Upper lobe of left lung (tissue), 4 donors: Measurements from ENCODE around the gene SACM1L.

ENCODE experiments used
- EP300 ChIP-seq, 4 donors: sonication (generic); formaldehyde crosslinking; IDR thresholded peaks; one replicate each; pipeline ENCODE4 v1.5.1; 2017; ENCODE audit warnings: antibody characterized with exemption in 4 of 4, control low read depth in 2 of 4
- TF ChIP-seq, protein P1 (sequence below), 6 experiments: fragments of 450-650 bp in 4 of 6; fragments of 200-600 bp in 2 of 6; sonication (generic) in 2 of 6; IDR thresholded peaks; one replicate each; pipeline ENCODE4 v1.5.1; 2016 to 2019; ENCODE audit warnings: antibody characterized with exemption in 6 of 6

DNA sequence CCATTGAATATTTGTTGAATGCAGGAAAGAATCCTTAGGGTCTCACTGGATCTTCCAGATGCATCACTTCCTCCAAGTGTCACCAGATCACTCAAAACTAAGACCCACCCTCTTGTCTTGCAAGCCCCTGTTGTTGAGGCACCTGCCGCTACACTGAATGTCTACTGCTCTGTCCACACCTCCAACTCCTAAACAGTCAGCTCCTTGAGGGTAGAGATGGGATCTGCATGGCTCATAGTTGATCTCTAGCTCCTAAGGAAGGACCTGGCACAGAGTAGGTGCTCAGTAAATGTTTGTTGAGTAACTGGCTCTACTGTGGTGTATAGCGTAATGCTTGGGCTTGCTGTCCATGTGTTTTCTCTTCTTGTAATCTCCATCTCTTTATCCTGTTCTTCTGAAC lies 98.4 kb downstream of the SACM1L start:
- TF ChIP-seq, protein P1, sequence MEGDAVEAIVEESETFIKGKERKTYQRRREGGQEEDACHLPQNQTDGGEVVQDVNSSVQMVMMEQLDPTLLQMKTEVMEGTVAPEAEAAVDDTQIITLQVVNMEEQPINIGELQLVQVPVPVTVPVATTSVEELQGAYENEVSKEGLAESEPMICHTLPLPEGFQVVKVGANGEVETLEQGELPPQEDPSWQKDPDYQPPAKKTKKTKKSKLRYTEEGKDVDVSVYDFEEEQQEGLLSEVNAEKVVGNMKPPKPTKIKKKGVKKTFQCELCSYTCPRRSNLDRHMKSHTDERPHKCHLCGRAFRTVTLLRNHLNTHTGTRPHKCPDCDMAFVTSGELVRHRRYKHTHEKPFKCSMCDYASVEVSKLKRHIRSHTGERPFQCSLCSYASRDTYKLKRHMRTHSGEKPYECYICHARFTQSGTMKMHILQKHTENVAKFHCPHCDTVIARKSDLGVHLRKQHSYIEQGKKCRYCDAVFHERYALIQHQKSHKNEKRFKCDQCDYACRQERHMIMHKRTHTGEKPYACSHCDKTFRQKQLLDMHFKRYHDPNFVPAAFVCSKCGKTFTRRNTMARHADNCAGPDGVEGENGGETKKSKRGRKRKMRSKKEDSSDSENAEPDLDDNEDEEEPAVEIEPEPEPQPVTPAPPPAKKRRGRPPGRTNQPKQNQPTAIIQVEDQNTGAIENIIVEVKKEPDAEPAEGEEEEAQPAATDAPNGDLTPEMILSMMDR (IDR thresholded peaks at IDR 0.05): no peak
- TF ChIP-seq EP300 (IDR thresholded peaks at IDR 0.05): no peak
